ENCODE measurements around the gene METRNL.

DNA sequence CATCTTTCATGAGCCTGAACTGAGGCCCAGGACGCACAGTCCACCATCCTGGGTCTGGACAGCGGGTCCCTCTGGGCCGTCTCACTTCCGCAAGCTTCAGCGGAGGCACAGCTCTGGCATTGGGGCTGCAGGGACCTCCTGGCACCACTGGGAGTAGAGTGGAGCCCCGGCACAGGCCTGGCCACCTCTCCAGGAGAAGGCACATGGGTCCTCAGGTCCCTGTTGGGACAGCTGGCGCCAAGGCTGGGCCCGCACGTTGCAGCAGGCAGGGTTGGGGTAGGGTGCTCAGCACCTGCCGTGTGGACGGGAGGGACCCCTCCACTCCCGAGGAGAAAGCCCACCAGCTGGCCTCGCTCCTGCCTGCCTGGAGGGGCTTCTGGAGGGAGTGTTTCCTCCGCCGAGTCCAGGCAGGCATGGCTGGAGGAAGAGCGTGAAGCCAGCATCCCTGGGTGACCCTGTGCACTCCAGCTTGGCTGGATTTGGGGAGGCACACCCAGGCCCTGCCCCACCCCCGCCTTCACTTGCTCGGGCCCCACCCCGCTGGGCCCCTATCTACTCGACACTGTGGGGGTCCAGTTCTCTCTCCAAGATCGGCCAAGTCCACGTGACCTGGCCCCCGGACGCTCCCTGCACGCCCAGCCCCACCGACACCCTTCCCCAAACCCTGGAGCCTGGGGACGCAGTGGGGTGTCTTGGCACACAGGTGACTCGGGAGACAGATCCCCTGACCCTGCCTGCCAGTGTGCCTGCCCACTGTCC lies 6.6 kb upstream of the METRNL start:
- TF ChIP-seq, protein P1, sequence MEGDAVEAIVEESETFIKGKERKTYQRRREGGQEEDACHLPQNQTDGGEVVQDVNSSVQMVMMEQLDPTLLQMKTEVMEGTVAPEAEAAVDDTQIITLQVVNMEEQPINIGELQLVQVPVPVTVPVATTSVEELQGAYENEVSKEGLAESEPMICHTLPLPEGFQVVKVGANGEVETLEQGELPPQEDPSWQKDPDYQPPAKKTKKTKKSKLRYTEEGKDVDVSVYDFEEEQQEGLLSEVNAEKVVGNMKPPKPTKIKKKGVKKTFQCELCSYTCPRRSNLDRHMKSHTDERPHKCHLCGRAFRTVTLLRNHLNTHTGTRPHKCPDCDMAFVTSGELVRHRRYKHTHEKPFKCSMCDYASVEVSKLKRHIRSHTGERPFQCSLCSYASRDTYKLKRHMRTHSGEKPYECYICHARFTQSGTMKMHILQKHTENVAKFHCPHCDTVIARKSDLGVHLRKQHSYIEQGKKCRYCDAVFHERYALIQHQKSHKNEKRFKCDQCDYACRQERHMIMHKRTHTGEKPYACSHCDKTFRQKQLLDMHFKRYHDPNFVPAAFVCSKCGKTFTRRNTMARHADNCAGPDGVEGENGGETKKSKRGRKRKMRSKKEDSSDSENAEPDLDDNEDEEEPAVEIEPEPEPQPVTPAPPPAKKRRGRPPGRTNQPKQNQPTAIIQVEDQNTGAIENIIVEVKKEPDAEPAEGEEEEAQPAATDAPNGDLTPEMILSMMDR (IDR thresholded peaks at IDR 0.05), result no peak
- TF ChIP-seq, protein P2, sequence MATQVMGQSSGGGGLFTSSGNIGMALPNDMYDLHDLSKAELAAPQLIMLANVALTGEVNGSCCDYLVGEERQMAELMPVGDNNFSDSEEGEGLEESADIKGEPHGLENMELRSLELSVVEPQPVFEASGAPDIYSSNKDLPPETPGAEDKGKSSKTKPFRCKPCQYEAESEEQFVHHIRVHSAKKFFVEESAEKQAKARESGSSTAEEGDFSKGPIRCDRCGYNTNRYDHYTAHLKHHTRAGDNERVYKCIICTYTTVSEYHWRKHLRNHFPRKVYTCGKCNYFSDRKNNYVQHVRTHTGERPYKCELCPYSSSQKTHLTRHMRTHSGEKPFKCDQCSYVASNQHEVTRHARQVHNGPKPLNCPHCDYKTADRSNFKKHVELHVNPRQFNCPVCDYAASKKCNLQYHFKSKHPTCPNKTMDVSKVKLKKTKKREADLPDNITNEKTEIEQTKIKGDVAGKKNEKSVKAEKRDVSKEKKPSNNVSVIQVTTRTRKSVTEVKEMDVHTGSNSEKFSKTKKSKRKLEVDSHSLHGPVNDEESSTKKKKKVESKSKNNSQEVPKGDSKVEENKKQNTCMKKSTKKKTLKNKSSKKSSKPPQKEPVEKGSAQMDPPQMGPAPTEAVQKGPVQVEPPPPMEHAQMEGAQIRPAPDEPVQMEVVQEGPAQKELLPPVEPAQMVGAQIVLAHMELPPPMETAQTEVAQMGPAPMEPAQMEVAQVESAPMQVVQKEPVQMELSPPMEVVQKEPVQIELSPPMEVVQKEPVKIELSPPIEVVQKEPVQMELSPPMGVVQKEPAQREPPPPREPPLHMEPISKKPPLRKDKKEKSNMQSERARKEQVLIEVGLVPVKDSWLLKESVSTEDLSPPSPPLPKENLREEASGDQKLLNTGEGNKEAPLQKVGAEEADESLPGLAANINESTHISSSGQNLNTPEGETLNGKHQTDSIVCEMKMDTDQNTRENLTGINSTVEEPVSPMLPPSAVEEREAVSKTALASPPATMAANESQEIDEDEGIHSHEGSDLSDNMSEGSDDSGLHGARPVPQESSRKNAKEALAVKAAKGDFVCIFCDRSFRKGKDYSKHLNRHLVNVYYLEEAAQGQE (IDR thresholded peaks at IDR 0.05; ENCODE audit: insufficient read depth in 1 of 2, low read depth in 2 of 2, low read length in 1 of 2), result no peak

Data from Panc1 (cell line).